Measurements from ENCODE around the gene PHOSPHO2. TPM values are rescaled to one million over a fixed set of nuclear protein-coding genes. Genes with fewer than 3 reads are reported as not detected.

Gene PHOSPHO2
- total RNA-seq, 1 donor from 2014 or later: 8.5 TPM

- no peak for TF ChIP-seq CTCF (conservative IDR thresholded peaks at IDR 0.05)
- Mint-ChIP-seq H3K4me3 (no peak overlapping the region), H3K27me3 (no peaks in the 10 kb centered on the region), H3K9me3 (no peaks in the 10 kb centered on the region), H3K36me3 (no peaks in the 10 kb centered on the region), H3K4me1 (ENCODE audit: unreplicated experiment) (no peaks in the 10 kb centered on the region), H3K27ac (no peak overlapping the region)
- DNase-seq (ENCODE audit: extremely low spot score, unreplicated experiment): no peak
Measured at GRCh38 chr2:169673106-169673505, 21.2 kb upstream of the PHOSPHO2 start.

GRCh38 chr2:169673921-169674320 is 20.3 kb upstream of the PHOSPHO2 start:
- H3K4me3 Mint-ChIP-seq: no peak overlapping the region
- H3K27ac Mint-ChIP-seq: no peak overlapping the region
- no peaks in the 10 kb centered on the region for H3K36me3 Mint-ChIP-seq
- H3K9me3 Mint-ChIP-seq: no peaks in the 10 kb centered on the region
- no peak for DNase-seq (ENCODE audit: extremely low spot score, unreplicated experiment)
- TF ChIP-seq CTCF (conservative IDR thresholded peaks at IDR 0.05): no peak
- no peaks in the 10 kb centered on the region for H3K27me3 Mint-ChIP-seq
- H3K4me1 Mint-ChIP-seq (ENCODE audit: unreplicated experiment): no peaks in the 10 kb centered on the region

- Mint-ChIP-seq H3K27me3 (no peaks in the 10 kb centered on the region), H3K4me3 (no peak overlapping the region), H3K36me3 (no peaks in the 10 kb centered on the region), H3K9me3 (peaks cover 3% of the 10 kb centered on the region), H3K27ac (no peak overlapping the region), H3K4me1 (ENCODE audit: unreplicated experiment) (no peaks in the 10 kb centered on the region)
- DNase-seq (ENCODE audit: extremely low spot score, unreplicated experiment): no peak
- TF ChIP-seq CTCF (conservative IDR thresholded peaks at IDR 0.05): peak; percentile 52
Measured at GRCh38 chr2:169676357-169676756, 17.9 kb upstream of the PHOSPHO2 start.

GRCh38 chr2:169676850-169677249 is 17.4 kb upstream of the PHOSPHO2 start:
- Mint-ChIP-seq H3K4me1 (ENCODE audit: unreplicated experiment) (no peaks in the 10 kb centered on the region), H3K27me3 (no peaks in the 10 kb centered on the region), H3K36me3 (no peaks in the 10 kb centered on the region), H3K9me3 (peaks cover 3% of the 10 kb centered on the region), H3K4me3 (no peak overlapping the region), H3K27ac (no peak overlapping the region)
- no peak for DNase-seq (ENCODE audit: extremely low spot score, unreplicated experiment)
- no peak for TF ChIP-seq CTCF (conservative IDR thresholded peaks at IDR 0.05)

GRCh38 chr2:169683054-169683424 is 11.2 kb upstream of the PHOSPHO2 start:
- H3K27me3 Mint-ChIP-seq: no peaks in the 10 kb centered on the region
- no peak for DNase-seq (ENCODE audit: extremely low spot score, unreplicated experiment)
- H3K4me1 Mint-ChIP-seq (ENCODE audit: unreplicated experiment): no peaks in the 10 kb centered on the region
- no peak overlapping the region for H3K4me3 Mint-ChIP-seq
- TF ChIP-seq CTCF (conservative IDR thresholded peaks at IDR 0.05): no peak
- H3K36me3 Mint-ChIP-seq: peaks cover 6% of the 10 kb centered on the region
- no peak overlapping the region for H3K27ac Mint-ChIP-seq
- peaks cover 6% of the 10 kb centered on the region for H3K9me3 Mint-ChIP-seq

Data from type B pancreatic cell (in vitro differentiated cells).